ENCODE data around the gene ANTXR2. TPM values are rescaled to one million over a fixed set of nuclear protein-coding genes. Genes with fewer than 3 reads are reported as not detected.
A peak's percentile ranks its signal among the peaks of the same experiment; 100 is the strongest.

Gene ANTXR2
- polyA plus RNA-seq, 3 donors: 79.8 to 98.6 (median 85.0) TPM

DNA sequence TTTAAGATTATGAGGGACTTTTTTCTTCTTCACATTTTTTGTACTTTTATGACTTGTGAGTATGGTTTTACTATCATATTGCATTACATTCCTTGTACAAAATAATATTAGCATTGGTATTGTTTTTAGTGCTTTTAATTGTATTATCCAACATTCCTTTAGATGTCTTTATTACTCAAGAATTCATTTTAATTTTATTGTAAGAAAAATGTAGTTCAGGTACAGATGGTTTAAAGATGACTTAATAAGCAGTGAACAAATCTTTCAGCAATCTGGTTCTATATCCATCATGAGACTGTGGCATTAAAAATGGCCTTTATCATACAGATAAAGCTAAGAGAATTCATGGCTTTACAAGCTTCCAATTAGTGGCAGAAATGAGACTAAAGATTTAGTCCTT, 191.6 kb downstream of the ANTXR2 start:
- no peak for DNase-seq (ENCODE audit: low read depth in 3 of 3, low spot score in 2 of 3)

DNA sequence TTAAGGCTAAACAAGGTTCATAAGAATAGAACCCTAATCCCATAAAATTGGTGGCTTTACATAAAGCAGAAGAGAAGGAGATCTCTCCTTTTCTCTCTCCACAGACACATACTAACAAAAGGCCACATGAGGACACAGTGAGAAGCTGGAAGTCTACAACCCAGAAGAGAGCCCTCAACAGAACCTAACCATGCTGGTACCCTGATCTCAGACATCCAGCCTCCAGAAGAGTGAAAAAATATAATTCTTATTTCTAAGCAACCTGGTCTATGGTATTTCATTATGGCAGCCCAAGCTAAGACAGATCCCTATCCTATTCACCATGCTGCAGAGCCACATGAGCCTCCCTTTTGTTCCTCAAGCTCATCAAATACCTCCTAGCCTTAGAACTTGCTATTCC, 195.5 kb downstream of the ANTXR2 start:
- no peak for DNase-seq (ENCODE audit: low read depth in 3 of 3, low spot score in 2 of 3)

DNA sequence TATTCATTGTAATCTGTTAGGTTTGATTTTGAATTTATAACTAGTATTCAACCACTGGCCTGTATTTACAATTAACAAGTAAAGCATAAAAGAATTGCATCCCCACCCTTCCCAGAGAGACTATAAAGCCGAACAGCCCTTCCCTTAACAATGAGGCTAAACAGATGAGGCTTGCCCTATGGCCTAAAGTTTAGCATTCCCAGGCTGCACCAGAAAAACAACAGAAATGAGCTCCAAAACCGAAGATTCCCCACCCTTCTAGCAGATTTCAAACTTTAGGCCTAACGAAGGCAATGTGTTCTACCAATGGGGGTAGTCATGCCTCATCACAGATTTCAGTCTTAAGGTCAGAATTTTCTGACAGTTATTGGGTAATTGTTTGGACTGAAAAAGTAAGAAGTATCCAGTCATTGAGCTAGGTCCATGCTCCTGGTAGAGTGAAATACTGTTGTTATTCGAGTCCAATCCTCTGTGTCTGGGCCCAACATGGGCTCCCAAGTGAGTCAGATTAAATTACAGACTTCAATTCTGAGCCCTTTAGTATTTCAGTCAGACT, 197.6 kb downstream of the ANTXR2 start:
- DNase-seq (ENCODE audit: low read depth in 3 of 3, low spot score in 2 of 3): no peak

DNA sequence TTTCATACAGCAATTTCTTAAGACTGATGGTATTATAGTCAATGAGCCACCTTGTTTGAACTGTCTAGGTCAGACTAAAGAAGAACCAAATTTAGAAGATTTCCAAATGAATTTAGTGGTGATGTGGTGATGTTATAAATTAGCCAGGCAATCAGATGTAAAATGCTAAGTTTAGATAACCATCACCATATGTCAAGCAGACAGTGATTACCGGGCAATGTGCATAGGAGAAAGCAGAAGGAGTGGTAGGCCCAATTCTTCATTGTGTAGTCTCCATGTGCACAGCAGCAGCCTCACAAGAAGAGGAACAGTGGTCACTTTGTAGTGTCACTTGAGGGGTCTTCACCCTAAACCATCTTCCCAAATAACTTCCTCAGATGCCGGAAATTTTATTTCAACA, 198.8 kb downstream of the ANTXR2 start:
- DNase-seq (ENCODE audit: low read depth in 3 of 3, low spot score in 2 of 3): no peak

DNA sequence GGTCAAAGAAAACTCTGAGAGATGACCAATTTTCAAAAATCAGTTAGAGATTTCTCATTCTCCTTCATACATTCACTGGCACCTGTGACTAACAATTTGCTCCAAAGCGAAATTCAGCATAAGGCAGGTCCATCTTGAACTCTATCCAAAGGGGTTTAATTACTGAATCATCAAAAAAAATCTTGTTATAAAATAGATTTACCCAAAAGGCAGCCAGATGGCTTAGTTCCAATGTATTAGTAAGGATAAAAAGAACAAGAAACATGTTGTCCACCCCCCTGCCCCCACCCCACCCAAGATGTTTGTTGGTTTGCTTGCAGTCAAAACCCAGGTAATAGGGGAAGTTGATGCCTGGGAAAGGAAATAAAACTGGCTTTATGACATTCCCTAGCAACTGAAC, 200.3 kb downstream of the ANTXR2 start:
- DNase-seq (ENCODE audit: low read depth in 3 of 3, low spot score in 2 of 3): no peak

DNA sequence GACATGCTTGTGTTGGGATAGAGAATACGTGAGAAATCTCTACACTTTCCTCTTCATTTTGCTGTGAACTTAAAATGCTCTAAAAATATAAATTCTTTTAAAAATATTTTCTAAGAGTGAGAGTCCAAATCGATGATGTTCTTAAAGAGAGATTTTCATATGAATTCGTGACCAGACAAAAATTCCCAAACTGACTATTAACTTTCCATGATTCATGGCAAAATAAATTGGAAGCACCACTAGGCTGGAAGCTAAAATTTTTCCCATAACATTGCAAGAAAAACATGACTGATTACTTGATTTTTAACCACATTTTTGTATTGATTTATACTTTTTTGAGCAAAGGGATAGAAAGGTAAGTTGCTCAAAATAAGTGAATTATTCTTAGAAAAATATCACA, 201.1 kb downstream of the ANTXR2 start:
- no peak for DNase-seq (ENCODE audit: low read depth in 3 of 3, low spot score in 2 of 3)

DNA sequence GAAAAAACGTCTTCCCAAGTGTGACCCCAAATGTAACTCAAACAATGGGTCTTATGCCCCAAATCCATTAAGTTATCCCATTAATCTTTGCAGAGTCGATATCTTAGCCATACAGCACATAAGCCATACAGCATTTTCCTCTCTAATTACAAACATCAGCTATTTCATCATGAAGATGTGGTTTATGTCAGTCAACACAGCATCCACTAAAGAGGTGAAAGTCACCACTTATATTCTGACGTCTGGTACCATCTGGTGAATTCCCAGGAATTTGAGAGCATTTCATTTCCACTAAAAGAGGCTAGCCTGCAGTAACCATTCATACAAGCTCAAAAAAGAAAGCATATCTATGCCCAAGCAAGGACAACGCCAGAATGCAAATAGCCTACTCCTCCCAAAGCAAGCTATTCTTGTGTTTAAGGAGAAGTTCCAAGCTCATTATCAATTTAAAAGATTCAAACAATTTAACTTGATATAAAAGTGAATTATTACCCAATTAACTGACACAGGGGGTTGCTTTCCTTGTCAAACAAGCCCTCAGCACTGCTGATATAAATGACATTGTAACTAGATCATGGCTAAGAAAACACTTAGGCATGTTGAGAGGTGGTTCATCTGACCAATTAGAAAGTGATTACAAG, 203.3 kb downstream of the ANTXR2 start:
- no peak for DNase-seq (ENCODE audit: low read depth in 3 of 3, low spot score in 2 of 3)

DNA sequence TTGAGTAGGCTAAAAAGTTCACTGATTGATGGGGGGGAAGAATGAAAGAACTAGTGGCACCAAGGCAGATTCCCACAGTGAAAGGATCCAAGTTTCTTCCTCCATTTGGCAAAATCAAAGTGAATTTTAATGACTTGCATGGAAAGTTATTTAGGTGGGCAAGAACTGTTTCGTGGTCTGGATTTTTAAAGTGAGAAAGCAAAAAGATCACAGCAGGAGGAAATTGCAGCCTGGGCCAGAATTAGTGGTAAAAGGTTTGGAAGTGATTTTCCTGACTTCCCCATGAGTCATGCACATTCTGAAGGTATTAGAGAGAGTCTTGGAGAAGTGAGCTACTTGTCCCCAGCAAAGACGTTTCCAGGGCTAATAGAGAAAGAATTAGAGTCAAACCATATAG, 207.8 kb downstream of the ANTXR2 start:
- DNase-seq (ENCODE audit: low read depth in 3 of 3, low spot score in 2 of 3): no peak

DNA sequence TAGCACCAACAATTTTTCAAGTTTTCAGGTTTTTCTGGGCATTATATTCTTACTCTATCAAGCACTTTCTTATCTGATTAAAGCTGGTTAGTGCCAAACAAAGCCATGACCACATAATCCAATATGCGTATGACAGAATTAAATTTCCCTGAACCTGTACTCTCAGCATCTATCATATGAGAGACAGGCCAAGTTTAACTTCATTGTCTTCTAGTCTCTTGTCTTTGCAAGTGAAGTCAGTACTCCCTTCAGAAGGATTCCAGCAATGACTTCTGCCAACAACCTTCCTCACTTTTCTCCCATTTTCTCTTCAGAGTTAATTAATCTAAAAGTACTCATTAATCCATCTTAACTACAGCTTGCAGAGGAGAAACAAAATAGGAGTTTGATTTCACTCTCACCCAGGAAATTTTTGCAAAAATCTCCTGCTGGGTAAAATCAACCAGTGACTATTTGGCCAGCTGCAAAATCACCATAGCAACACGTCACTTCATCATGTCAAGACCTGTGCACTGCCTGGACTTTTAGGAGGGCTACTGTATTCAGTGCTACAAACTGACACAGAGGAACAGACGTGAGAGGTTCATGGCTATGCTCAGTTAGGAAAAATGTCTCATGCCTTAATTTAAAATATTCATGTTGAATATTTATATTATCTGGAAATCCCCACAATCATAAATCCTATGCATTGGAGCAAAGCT, 208.4 kb downstream of the ANTXR2 start:
- no peak for DNase-seq (ENCODE audit: low read depth in 3 of 3, low spot score in 2 of 3)

DNA sequence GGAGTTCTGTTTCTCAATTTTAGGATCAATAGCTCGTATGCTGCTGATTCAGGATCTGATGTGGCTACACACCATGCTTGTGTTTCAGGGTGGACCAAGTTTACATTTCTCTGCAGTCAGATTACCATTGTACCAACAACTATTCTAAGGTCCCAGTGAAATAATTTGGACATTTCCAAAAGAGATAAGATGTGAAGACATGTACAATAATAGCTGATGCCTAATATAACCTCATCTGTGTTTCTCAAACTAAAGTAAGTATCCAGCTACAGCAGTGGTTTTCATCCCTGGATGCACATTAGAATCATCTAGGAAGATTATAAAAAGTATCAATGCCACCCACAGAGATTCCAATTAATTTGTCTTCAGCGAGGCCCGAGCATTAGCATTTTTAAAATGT, 209.7 kb downstream of the ANTXR2 start:
- no peak for DNase-seq (ENCODE audit: low read depth in 3 of 3, low spot score in 2 of 3)

DNA sequence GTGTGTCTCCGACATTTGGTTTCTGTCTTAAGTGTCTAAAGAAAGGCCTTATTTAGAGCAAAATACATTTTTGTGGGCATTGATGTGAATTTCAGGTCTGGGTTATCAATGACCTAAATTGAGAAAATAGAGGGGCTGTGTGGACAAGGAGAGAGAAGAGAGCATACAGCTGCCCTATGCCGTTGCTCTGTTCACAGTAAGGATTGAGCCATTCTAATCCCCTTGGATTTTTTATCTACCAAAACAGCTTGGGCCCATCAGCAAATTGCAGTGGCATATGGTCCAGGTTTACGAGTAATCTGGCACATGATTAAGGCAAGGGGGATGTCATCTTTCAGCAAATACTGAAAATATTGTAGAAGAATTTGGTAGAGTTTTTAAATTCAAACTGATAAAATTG, 210.2 kb downstream of the ANTXR2 start:
- no peak for DNase-seq (ENCODE audit: low read depth in 3 of 3, low spot score in 2 of 3)

DNA sequence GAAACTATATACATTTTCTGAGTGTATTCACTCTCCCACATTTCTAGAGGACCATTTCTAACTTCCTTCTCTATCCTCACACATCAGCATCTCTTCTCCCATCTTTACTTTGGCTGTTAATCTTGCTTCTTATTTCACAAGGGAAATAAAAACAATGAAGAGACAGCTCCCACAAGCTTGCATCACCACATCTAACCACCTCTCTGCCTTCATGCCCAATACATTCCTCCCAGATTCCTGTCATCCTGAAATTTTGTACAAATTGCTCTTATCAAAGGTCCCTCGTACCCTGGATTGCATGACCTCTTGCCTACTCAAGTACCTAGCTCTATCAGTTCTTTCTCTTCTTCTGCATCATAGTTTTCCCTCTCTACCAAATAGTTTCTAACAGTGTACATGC, 215.2 kb downstream of the ANTXR2 start:
- no peak for DNase-seq (ENCODE audit: low read depth in 3 of 3, low spot score in 2 of 3)

DNA sequence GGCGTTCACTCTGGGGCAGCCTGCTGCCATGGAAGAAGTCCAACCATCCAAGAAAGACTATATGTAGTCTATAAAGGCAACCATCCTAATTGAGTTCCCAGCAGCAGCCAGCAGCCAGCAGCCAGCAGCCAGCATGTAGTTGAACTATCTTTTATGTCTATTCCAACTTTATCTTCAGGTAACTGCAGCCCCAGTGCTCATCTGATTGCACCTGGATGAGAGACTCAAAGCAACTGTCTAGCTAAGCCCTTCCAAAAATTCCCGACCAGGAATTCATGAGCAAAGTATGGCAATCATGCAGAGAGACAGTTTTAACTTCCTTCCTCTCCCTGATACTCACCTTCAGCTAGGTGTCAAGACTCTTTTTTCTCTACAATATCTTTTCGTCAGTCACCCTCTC, 216.8 kb downstream of the ANTXR2 start:
- DNase-seq (ENCODE audit: low read depth in 3 of 3, low spot score in 2 of 3): no peak

DNA sequence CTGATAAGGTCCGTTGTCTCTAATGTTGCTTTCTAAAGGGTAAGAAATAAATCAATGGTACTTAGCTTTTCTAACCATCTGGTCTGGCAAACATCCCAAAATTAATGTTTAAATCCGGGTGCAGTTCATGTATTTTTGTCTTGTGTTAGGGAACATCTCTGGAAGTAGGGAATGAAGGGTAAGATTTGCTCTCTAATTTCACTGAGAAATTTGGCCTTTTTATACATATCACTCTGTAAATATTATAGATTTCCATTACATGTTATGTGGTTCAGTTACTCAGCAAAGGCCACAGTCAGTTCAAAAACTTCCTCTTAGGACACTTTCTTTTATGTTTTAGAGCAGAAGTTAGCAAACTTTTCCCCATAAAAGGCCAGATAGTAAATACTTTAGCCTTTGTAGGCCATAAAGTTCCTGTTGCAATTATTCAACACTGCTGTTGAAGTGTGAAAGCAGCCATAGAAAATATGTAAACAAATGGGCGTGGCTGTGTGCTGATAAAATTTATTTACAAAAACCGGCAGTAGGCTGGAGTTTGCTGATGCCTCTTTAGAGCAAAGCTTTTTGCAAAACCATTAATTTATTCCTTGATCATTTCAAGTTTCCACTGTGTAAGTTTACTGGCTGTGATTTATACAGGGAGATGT, 218.1 kb downstream of the ANTXR2 start:
- peak in 2 of 3 donors; percentile 13 to 16 for DNase-seq (ENCODE audit: low read depth in 3 of 3, low spot score in 2 of 3)

DNA sequence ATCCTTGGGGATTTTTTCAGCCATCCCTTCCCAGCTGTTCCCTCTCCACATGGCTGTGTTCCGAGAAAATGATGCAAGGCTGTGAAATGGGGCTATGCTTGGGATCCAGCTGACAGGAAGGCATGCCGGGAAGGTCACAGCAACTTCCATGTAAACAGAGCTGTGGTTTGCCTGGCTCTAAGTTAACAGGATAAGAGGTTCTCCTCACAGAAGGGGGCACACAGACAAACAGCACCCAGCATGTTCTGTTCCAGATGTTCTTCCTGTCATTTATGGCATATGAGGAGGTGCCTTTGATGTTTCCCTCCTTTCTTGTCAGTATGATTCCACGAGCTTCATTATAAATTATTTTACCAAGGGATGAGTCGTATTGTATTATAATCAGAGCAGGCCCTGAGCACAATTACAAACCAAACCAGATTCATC, 220.7 kb downstream of the ANTXR2 start:
- no peak for DNase-seq (ENCODE audit: low read depth in 3 of 3, low spot score in 2 of 3)

DNA sequence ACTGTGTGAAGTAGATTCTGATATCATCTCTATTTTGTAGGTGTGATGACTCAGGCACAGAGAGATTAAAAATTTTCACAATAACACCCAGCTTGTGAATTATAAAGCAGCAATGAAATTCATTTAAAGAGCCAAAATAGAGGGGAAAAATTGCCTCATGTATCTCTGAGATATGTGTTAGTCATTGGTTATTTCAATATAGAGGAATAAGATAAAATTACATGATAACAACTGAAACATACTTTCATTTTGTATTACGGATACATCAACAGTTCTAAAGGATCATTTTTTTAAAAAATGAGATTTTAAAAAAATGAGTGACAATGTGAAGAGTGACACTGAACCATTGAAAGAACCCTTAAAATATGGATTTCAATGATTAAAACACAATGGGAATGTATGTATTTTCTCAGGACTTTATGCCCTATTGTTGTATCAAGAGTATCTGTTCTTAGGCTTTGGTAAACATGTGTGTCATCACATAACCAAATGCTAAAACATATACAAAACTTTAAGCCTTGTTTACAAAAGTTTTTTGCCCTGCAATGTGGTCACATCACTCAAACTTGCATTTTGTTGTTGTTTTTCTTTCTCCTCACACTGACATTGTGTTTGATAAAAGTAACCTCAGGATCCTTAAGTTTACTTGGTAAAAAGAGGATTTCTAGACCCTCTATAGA, 221.3 kb downstream of the ANTXR2 start:
- no peak for DNase-seq (ENCODE audit: low read depth in 3 of 3, low spot score in 2 of 3)

Other genes starting within 250 kb of the ANTXR2 start
- 1 to 10 TPM; 1.3 to 1.8 (median 1.3) TPM for gene PRDM8, start 124.3 kb upstream of the ANTXR2 start, polyA plus RNA-seq (ENCODE audit: insufficient read length in 3 of 3)
- gene FGF5, start 193.4 kb upstream of the ANTXR2 start, polyA plus RNA-seq (ENCODE audit: insufficient read length in 3 of 3): under 1 TPM in 2 of 3 donors, not detected in 1; 0.07 to 0.10 TPM

Data from right renal cortex interstitium (tissue), 3 donors.